Measurements from ENCODE around the gene SUCLG2. TPM values are rescaled to one million over a fixed set of nuclear protein-coding genes. Genes with fewer than 3 reads are reported as not detected.

The SUCLG2 gene
- total RNA-seq, 2 experiments from 2014 or later = 61.1 to 62.7 TPM

GRCh38 chr3:67418426-67419217, 235.8 kb downstream of the SUCLG2 start:
- POLR2A ChIA-PET = no interaction called here
- CTCF ChIA-PET = no interaction called here

DNA sequence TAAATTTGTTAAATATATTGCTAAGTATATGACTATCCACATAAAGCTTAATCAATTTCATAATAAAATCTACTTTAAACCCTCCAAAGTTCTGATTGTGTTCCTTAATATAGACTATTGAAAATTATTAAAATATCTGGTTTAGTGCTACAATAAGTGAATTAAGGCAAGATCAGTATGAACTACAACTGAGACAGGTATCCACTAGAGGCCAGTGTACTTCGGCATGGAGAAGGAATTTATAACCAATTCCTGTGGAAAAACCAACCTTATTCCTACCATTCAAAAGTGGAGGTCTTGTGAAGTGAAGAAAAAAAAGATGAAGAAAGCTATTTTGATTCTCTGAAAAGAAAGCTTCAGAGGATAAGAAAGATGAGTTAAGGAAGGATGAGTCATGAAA, 237.7 kb downstream of the SUCLG2 start:
- POLR2A ChIA-PET = no interaction called here
- CTCF ChIA-PET = no interaction called here

DNA sequence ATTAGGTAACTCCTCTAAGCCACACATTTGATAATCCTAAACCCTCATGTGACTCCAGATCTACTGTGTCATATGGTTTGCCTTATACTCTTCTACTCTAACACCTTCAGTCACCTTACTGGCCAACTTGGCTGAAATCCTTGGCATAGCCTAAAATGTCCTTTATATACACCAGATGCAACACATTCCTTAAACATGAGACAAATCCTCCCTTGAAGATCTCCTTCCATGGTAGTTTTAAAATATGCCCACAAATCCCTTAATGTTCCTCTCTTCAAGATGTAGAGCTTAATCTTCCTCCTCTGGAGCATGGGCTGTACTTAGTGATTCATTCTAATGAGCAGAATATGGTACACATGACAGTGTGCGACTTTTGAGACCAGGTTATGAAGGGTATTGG, 238.9 kb downstream of the SUCLG2 start:
- POLR2A ChIA-PET = no interaction called here

DNA sequence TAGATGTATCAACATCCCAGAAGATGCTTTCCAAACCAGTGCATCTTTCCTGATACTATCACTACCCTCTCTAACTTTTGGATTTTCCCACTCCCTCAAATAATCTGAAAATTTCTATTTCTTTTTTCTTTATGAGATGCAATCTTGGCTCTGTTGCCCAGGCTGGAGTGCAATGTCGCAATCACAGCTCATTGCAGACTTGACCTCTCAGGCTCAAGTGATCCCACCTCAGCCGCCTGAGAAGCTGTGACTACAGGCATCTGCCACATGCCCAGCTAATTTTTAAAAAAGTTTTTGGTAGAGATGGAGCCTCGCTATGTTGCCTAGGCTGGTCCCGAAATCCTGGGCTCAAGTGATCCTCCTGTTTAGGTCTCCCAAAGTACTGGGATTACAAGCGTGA, 239.7 kb downstream of the SUCLG2 start:
- ChIA-PET CTCF (no interaction called here), POLR2A (no interaction called here)

More for the DNA sequence above, 238.9 kb downstream of the SUCLG2 start:
- CTCF ChIA-PET = no interaction called here

- CTCF ChIA-PET = no interaction called here
- POLR2A ChIA-PET = no interaction called here
Measured at GRCh38 chr3:67405193-67405592, 249.2 kb downstream of the SUCLG2 start.

DNA sequence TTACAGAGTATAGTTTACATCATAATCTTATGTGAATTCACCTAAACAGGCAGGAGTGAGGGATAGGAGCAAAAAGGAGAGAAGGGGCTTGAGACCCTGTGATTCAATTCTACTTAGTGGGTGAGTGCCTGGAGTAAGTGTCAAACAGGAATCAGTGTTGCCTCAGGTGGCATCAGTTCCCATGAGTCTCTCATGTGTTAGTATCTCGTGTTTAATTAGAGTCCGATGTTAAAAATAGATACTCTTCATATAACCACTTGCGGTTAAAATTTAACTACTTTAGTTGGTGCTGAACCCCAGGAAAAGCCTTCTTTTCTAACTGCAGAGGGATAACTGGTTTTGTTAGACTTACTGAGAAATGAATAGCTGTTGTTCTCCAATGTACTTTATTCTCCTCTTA, 251.5 kb downstream of the SUCLG2 start:
- CTCF ChIA-PET = no interaction called here
- POLR2A ChIA-PET = no interaction called here

GRCh38 chr3:67401921-67402320, 252.5 kb downstream of the SUCLG2 start:
- ChIA-PET POLR2A (no interaction called here), CTCF (interaction anchor here (0.7 kb wide), 1 partner anchor 391 kb away, joined by 3 read pairs; no protein-coding TSS in a partner anchor)

DNA sequence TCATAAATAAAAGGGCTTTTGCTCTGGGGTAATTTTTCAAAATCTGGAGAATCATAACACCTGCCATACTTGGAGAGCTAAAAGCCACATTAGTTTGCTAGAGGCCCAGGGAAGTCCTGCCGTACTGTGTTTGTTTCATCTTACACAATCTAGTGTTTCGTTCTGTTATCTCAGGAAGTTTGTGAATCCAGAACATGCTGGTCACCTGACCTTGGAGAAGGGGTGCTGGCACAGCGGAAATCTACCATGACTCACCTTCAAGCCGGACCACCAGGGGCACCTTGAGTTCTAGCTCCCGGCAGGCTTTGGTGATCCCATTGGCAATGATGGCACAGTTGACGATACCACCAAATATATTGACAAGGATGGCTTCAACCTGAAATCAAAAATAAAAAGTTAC, 253.9 kb downstream of the SUCLG2 start:
- POLR2A ChIA-PET = no interaction called here
- CTCF ChIA-PET = no interaction called here

GRCh38 chr3:67389176-67389575, 265.2 kb downstream of the SUCLG2 start:
- POLR2A ChIA-PET = no interaction called here
- CTCF ChIA-PET = no interaction called here

DNA sequence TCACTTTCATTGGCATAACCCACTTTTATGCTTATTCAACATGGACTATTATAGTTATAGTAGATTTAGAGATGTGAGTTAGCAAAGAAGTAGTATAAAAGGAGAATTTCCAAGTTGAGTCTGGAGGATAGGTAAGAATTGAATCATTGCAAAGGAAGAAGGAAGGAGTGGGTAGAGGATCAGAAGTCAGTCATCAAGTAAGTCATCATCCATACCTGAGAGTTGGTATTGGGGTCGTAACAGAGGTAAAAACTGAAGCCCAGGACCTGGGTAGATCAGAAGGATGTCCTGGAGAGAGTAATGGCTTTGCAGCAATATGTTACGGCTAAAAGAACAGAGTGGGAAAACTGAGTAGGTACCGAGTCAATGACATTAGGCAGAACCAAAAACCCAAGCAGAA, 265.7 kb downstream of the SUCLG2 start:
- ChIA-PET POLR2A (no interaction called here), CTCF (no interaction called here)

DNA sequence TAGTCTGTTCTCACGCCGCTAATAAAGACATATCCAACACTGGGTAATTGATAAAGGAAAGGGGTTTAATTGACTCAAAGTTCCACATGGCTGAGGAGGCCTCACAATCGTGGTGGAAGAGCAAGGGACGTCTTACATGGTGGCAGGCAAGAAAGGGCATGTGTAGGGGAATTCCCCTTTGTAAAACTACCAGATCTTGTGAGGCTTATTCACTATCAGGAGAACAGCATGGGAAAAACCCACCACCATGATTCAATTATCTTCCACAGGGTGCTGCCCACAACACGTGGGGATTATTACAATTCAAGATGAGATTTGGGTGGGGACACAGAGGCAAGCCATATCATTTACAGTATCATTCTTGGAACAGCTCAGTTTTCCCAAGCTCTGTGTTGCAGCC, 268.0 kb downstream of the SUCLG2 start:
- ChIA-PET CTCF (no interaction called here), POLR2A (no interaction called here)

DNA sequence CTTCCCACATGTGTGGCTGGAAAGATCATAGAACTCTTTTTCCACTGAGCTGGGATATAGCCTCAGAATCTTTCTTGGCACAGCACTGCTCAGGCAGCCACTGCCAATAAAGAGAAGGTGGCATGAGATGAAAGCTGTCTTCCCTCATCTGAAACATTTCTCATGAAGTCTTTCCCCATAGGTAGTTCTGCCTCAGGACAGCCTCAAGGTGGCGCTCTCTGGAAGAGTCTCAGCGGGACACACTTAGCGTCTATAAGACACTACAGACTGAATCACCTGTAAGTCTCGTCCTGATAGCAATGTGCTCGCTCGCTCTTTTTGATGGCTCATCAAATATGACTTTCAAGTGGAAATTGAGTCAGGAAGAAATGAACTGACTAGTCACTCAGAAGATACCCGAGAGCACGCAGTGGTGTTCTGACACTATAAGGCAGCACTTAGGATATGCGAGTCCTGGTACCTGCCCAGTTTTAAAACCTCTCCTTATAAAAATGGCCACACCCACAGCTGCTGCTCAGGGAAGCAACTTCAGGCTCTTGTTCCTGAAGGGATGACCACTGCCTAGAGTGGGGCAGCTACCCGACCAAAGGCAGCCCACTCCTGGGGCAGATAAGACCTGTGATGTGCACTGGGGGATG, 269.5 kb downstream of the SUCLG2 start:
- CTCF ChIA-PET = interaction anchor here (1.5 kb wide), 1 partner anchor 406 kb away, joined by 3 read pairs; no protein-coding TSS in a partner anchor
- POLR2A ChIA-PET = no interaction called here

DNA sequence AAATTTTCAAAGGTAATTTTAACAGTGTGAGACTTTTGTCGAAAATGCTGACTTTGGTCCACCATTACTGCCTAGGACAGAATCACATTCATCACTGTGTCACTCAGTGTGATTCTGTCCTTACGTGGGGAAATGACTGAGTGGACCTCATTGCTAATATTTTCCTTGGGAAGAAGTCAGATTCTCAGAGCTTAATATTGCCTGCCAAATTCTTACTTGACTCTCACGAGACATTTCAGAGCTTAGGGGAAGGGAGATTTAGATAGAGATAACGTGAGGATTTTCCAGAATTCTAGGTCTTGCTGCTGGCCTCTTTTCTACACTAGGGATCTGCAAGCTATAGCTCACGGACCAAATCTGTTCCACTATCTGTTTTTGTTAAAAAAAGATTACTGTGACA, 270.4 kb downstream of the SUCLG2 start:
- ChIA-PET POLR2A (no interaction called here), CTCF (interaction anchor here (1.4 to 1.5 kb wide), 2 partner anchors 406 kb away, joined by 3 read pairs; no protein-coding TSS in a partner anchor)

- ChIA-PET CTCF (interaction anchor here (1.4 to 1.5 kb wide), 2 partner anchors 406 to 407 kb away, joined by 3 read pairs; no protein-coding TSS in a partner anchor), POLR2A (no interaction called here)
Measured at GRCh38 chr3:67383379-67383778, 271.0 kb downstream of the SUCLG2 start.

DNA sequence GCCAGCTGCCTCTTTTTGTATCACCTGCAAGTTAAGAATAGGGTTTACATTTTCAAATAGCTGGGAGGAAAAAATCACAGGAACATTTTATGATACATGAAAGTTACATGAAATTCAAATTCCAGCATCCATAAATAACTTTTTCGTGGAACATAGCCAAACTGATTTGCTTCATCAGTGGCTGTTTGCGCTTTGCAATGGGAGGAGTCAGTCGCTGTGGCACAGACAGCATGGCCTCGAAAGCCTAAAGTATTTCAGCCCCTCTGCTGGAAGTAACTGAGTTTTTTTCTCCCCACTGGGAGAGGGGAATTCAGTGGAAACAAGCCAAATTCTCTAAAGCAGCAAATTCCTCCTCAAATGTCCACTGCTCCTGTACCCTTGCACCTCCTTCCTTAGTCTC, 271.9 kb downstream of the SUCLG2 start:
- ChIA-PET POLR2A (no interaction called here), CTCF (no interaction called here)

DNA sequence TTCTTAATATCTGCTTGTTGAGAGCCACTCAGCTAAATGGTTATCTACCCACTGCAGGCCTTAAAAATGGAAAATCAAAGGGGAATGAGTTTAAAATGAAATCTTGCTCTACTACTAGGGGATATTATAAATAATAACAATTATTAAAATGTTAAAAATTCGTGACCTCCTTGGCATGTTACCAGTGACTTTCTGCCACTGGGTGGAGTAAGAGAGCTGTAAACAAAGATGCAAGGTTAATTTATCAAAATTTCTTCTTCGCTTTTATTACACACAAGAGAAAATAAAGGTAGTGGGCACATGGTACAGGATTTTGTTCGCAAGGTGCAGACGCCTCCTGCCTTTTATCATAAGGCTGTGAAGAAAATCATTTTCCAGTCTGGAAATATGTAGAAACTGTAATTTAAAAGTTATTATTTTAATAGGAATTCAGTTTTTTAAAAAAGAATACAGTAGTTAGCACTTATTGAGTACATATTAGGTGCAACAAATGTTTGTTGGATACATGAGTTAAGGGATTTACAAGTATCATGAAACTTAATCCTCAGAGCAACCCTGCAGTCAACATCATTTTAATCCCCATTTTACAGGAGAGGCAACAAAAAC, 272.6 kb downstream of the SUCLG2 start:
- POLR2A ChIA-PET = no interaction called here
- CTCF ChIA-PET = no interaction called here

- ChIA-PET CTCF (interaction anchor here (1.0 to 1.8 kb wide), 2 partner anchors 266 to 410 kb away, joined by 3 to 8 read pairs; no protein-coding TSS in a partner anchor), POLR2A (no interaction called here)
Measured at GRCh38 chr3:67380118-67380517, 274.3 kb downstream of the SUCLG2 start.

DNA sequence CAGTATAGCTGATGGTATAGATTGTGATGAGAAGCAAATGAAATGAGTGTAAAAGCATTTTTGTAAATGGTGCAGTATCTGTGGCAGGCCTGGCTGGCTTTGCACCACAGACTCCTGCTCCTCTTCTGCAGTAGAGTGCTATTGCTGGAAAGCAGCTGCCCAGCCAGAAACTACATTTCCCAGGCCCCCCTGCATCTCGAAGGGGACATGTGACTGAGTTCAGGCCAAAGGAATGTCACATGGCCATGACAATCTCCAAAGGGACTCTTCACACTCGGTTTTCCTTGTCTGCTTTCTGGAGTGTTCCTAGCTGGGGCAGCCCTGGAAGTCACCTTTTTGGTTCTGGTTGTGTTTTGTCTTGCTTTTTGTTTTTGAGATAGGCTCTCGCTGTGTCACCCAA, 277.1 kb downstream of the SUCLG2 start:
- CTCF ChIA-PET = interaction anchor here (2.2 kb wide), 1 partner anchor 413 kb away, joined by 4 read pairs; no protein-coding TSS in a partner anchor
- POLR2A ChIA-PET = no interaction called here

GRCh38 chr3:67376416-67376815, 278.0 kb downstream of the SUCLG2 start:
- CTCF ChIA-PET = no interaction called here
- POLR2A ChIA-PET = no interaction called here

DNA sequence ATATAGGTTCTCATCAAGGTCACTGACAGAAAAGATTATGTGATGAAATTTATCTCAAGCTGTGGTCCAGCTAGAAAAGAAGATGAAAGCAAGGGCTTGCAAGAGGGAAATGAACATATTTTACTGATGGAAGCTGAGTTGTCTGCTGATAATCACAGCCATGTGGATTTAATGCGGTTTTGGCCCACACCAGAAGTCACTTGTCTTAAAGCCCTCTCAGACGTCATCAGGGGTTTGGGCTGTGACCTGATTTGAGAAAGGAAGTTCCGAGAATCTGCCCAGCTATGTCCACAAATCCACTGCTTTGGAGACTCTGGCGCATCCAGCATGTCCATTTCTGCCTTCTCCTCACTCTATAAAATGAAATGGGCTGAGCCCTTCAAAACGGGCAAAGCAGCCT, 278.4 kb downstream of the SUCLG2 start:
- CTCF ChIA-PET = no interaction called here
- POLR2A ChIA-PET = no interaction called here

DNA sequence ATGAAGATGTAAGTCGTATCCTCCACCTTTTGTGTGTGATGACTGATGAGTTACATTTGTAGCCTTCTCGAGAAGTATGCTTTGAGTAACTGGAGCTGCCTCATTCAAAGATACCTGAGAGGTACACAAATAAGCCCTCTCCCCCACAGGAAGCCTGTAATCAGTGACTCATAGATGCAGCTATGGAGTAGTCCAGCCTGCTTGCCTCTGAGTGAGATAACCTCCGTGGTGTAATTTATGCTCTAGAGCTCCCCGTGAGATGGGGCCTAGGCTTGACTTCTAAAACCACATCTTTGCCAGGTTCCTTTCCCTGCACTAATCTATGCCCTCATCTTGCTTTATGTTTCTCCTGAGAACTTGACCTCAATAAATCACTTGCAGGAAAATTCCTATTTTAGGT, 291.7 kb downstream of the SUCLG2 start:
- POLR2A ChIA-PET = no interaction called here
- CTCF ChIA-PET = no interaction called here

All from activated CD8-positive, alpha-beta memory T cell treated with anti-CD3 and anti-CD28 coated beads for 36 hours (primary cell).